GM19240 (cell line): ENCODE data around the gene EYA2.
"Not testable (repeated sequence)": the region's sequence is repeated elsewhere in the genome, so short reads cannot be mapped to it uniquely, and the experiment has no call there.

Experiments
- DNase-seq: peaks from one replicate; pipeline ENCODE4 v3.0.0; 2011; ENCODE audit warnings: low spot score; ENCODE audit not compliant: insufficient read length

The EYA2 gene

DNA sequence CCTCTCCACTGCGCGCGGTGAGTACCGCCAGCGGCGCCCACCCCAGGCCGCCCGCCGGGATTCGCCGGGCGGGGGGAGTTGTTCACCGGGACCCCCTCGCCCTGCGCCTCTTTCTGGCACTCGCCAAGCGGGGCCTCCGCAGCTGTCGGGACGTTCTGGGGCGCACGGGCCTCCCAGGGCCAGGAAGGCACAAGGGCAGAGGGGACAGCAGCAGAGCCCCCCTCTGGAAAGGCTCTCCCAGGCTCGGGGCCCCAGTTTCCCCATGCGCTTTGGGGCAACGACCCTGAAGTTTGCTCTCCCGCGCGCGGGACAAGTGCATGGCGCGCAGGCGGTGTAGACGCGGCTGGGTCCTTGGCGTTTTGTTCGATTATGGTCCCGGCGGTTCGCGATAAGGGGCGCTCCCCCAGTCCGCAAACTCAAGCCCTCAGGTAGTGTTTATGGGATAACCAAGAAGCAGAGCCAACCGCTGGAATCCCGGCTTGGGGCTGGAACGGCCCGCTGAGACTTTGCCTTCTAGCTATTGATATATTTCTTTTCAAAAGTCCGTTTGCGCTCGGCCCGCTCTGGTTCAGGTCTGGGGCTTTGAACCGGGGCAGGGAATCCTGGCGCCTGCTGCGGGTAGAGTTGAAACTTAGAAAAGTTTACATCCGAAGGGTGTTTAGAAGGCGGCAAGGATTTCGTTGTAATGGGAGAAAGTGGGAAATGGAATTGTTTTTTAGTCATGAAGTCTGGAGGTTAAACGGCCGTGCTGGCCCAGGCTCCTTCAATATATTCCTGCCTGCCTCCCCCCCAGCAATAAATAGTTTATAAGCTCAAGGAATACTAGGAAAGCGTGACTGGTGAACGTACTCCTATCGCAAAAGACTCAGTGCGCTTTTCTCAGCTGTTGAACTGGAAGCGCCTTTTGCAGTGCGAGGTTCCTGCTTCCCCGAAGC is 595 bp downstream of the EYA2 start:
- DNase-seq, result no peak

DNA sequence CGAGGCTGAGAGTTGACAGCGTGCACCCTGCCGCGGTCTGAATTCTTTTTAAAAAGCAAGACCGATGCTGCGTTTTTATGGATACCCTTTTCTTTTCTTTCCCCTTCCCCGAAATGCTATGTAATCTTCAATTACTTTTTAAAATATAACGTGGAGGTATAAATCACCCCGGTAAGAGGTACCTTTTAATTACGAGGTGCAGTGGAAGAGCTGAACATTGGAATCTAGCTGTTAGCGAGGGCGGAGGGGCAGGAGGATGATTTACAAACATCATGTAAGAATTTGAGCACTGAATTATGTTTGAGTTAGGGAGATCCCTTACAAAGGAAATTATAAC is 1.2 kb downstream of the EYA2 start:
- DNase-seq, result no peak

DNA sequence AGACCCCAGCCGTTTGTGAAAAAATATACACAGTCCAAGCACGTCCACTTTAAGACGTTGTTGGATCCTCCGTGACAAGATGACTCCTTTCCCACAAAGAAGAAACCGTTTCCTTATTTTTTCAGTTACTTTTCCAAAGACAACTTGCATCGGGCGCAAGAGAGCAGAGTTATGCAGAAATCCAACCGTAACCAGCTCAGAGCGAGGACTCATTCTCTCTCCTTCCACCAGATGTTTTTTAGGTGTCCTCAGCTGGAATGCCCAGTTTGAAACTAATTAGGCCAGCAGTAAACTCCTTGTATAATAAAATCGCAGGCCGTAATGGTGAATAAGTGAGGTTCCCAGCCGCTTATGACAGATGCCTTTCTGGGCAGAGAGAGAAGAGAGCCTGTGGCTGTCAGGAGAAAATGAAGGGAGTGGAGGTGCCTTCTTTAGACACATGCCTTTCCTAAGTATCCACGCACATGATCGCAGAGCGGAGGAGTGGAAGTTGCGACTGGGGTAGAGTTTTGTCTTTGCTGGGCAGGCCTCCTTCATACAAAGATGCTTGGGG is 2.8 kb downstream of the EYA2 start:
- no peak for DNase-seq

DNA sequence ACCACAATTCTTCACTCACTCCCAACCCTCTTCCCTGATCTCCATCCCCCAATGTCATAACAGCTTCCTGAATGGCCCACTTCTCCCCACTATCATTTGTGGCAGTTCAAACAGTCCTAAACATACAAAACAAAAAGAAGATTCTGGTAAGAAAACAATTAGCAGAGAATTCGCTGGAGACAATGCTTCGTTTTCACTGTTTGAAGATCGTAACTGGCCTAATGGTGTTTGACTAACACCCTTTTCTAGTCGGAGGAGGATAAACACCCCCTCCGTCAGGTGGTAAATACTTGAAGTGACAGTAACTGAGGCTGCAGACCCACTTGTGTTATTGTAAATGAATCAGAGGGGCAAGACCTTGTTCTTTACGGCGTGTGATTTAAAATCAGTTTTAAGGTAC is 3.8 kb downstream of the EYA2 start:
- DNase-seq, result no peak

DNA sequence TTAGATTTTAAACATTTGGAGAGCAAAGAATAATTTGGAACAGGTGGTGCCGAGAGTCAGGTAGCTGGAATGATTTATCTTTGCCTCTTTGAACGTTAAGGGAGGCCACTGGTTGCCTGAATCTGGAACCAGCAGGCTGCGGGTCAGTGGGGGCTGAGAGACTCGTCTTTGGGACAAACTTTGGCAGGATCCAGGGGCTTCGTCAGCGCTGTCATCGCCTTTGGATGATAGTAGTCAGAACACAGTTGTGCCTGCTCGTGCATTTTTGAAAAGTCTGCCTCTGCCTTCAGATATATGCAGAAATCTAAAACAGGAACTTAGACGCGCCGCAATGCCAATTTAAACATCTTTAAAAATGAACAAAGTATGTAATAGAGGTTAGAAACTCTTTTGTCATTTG is 5.0 kb downstream of the EYA2 start:
- no peak for DNase-seq

DNA sequence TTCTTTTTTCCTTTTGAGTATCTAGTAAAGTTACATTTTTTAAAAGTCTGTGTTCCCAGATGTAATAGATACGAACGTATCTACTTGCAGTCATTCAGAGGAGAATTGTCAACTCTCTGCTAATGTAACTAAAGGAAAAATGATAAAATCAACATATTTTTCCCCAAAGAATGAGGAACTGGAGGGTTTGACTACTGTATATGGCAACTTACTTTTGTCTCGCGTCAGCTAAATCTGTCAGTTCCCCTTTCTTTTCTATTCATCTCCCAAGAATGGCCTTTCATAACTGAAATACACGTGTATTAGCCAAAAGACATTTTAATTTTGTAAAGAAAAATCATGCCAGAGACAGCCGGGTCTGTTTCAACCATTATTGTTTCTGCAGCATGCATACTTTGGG is 5.4 kb downstream of the EYA2 start:
- no peak for DNase-seq

DNA sequence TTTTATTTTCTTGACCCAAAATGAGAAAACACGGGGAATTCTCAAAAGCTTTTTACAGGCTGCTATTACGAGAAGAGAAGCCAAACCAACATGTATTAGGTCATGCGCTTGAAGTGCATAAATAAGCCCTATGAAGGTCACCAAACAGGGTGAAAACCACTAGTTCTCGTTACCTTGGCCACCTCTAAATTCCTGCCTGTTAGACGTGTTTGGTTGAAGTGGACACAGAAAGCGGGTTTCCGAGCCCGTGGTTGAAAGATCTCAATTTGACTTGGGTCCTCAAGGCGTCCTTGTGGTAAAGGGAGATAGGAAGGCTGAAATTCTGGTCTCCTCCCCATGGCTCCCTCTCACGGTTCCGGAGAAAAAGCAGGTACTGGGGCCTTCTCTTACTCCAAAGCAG is 6.2 kb downstream of the EYA2 start:
- DNase-seq, result no peak

DNA sequence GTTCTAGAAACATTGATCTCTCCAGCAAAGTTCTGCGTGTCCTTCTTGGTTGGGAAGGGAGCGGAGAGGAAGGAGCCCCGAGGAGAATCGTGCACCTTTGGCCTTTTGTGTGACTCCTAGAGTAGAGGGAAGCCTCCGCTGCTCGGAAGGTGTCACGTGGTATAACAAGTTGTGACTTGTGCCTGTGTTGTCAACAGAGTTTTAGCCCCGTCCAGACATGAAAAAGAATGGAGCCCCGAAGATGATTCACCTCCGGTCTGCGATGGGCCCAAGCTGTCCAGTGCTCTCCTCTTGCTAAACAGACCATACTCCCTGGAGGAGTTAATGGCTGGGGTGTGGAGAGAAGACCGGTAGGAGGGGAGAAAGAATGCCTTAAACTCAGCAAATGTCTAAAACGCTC is 7.0 kb downstream of the EYA2 start:
- no peak for DNase-seq

DNA sequence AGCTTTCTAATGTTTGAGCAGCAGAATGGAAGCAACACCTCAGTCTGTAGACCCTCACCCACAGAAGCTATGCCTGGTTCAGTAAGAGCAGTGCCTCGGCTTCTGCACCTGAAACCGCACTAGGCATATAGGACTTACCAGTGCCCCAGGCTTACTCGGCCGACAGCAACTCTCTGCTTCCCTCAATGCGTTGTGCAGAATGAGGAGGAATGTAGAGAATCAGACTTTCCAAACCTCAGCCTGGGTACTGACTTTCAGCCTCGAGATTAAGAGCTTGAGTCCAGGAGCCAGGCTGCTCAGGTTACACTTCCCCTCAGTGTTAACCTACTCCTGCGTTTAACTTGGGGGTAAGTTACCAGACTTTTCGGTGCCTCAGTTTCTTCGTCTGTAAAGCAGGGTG is 8.6 kb downstream of the EYA2 start:
- DNase-seq, result no peak

DNA sequence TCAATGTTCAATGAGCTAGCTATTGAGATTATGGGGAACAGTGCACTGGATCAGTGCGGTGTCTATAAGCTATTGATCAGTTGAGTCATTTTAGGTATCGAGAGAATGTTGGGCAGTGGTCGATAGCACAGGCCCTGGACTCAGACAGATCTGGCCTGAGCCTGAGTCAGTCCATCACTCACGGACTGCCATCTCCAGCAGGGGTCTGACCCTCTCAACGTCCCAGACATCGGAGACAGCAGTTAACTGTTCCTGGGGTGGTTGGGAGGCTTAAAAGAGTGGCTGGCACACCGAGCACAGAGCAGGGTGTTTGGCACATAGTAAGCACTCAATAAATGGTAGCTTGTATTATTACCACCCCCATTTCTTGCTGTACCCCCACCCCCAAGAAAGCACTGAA is 9.3 kb downstream of the EYA2 start:
- DNase-seq, result no peak

DNA sequence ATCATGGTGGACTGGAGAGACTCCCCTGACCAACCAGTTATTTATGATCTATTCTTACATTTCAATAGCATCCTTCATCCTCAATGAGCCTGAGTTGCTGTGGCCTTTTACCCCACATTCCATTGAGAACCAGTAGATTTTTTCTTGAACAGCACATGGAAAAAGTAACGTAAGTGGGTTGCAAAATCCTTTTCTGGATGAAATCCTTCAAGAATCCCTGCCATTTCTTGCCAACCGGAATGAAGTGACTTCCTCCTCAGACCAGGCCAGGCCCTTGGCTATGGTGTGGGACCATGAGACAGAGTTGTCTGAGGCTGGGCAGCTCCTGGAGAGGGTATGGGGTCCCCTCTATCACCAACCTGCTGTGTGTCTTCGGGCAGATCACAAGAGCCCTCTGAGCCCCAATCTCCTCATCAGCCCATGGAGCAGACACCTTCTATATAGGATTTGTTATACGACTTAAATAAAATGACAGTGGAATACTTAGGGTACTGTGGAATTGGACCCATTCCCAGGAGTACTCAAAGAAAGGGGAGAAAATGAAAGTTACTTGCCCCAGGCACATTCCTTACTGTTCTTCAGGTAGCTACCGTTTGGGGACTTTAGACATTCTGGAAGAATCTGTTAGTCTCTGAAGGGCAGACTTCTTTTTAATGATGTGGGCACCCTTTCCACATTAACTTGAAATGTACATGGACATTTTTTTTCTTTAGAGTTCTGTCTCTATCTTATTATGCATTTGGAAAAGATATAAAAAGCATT is 10.9 kb downstream of the EYA2 start:
- no peak for DNase-seq

DNA sequence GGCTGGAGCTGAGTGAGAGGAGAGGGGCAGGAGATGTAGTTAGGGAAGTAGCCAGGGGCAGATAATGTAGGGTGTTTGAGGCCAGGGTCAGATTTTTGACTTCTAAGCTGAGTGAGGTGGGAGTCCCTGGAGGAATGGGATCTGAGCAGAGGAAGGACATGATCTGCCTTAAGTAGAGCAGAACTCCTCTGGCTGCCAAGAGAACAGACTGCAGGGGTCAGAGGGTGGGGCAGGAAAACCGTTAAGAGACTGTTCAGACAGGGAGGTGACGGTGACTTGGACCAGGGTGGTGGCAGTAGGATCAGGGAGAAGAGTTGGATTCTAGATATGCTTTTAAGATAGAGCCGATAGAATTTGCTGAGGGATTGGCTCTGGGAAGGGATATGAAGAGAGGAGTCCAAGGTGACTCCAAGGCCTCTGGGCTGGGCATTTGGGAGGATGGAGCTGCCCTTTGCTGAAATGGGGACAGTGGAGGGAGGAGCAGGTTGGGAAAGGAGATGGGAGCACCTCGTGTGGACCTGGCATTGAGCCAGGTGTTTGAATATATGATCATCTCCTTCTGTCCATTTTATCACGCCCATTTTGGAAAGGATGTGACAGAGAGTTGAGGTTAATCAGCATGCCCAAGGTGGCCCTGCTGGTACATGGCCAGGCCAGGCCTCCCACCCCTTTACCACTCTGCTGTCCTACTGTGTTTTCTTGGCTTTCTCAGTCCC is 18.8 kb downstream of the EYA2 start:
- no peak for DNase-seq

DNA sequence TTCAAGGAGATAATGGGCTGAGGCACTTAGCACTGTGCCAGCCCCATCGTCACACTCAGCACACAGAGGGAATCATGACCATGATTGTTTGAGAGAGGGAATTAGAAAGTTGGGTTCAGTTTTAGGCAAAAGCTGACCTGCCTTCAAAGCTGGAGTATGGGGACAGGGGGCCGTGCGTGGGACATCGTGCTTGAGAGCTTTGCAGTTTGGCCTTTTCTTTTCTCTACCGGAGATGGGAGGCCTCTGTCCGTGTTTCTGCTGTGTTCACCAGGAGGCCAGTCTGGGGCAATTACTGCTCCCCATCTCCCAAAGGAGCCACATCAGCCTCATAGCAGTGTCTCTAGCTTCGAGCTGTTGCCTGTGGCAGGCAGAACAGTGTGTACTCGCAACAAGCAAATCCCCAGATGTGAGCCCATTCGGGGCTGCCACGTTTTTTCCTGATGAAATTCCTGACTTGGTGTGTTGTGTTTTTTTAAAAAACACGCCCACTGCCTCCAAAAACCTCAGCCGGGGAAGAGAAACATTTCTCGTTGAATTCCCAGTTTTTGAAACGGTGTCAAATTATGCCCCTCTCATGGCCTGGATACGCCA is 20.2 kb downstream of the EYA2 start:
- no peak for DNase-seq

DNA sequence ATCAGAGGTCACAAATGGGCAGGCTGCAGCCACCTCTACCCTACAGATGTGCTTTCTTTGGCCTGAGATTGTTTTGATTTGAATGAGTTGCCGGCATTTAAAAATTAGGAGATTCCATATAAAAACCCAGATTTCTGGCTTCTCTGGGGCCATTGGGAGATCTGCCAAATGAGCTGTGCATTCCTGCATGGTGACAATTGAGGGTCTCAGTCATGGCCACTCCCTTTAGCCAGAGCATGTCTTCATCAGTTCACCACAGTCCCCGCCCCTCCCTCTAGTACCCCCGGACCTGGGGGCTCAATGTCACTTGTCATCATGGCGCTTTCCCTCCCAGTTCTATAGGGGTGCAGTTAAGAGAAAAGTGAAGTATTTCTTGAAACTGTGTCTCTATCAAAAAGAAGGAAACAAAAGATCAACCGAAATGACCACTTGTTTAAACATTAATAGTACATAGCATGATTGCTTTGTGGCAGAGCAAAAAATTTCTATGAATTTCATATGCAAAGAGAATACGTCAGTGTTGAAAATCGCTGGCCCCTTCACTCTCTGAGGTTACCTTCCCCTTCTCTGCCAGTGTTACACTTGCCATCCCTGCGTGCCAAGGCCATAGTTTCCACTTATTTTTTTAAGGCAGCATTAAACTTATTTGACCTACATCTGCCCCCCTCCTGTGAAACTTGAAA is 21.1 kb downstream of the EYA2 start:
- DNase-seq, result no peak

DNA sequence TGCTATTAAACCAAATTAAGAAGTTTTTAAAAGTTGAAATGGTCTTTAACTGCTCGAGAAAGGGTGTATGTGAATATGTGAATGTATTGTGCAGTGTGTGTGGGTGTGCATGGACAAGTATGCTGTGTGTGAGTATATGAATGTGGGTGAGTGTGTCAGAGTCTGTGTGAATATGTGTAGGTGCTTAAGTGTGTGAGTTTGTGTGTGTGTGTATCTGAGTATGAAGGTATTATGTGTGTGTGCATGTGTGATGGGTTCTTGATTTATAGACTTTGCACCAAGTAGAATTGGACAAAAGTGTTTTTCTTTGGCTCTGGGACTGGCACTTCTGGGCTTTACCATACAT is 21.6 kb downstream of the EYA2 start:
- no peak for DNase-seq

DNA sequence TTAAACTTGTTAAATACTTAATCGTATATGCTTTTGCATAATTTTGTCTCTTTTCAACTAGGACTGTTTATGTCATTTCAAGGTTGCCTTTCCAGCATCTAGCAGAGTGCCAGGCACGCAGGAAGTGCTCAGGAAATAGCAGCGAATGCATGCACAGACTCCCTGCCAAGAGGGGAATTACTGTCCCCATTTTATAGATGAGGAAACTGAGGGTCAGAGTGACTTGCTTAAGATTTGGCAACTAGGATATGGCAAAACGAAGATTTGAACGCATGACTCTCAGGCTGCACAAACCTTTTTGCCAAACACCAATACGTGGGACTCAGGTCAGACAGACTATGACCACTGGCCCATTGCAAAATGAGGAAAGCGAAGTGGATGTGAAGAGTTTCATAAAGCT is 22.5 kb downstream of the EYA2 start:
- no peak for DNase-seq

DNA sequence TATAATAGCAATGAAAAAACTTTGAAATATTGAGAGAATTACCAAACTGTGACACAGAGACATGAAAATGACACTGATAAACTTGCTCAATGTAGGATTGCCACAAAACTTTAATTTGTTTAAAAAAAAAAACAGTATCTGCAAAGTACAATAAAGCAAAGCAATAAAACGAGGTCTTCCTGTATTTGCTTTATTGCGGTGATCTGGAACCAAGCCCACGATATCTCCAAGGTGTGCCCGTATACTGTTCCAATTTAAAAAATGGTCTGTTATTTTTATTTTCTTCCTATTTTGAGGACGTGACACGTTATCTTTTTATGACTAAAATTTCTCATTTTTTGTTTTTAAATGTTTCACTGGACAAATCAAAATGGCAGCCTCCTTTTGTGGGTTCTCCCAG is 25.5 kb downstream of the EYA2 start:
- DNase-seq, result no peak

DNA sequence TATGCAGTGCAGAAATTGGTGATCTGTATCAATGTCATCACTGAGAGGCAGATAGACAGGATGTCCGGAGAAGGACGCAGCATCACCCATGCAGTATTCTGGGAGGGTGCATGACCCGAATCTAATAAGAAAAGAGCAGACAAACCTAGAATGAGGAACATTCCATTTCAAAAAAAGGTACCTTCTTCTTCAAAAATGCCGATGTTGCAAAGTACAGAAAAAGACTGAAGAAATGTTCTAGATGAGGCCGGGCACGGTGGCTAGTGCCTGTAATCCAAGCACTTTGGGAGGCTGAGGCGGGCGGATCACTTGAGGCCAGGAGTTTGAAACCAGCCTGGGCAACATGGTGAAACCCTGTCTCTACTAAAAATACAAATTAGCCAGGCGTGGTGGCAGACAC is 28.2 kb downstream of the EYA2 start:
- not testable (repeated sequence) for DNase-seq

DNA sequence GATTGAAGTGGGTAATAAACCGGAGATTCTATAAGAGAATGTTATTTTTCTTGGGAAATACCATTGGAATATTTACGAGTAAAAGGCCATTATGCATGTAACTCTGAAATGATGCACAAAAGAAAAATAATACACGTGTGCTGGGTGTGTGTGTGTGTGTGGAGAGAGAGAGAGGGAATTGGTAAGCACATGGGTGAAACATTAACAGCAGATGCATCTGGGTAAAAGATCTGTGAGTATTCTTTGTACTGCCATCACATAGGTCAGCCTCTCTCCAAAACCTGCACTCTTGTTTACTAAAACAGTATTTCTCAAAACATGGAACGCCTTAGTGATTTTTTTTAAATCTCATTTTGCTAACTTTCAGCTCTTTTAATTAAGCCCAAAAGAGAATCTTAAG is 28.9 kb downstream of the EYA2 start:
- DNase-seq, result no peak

DNA sequence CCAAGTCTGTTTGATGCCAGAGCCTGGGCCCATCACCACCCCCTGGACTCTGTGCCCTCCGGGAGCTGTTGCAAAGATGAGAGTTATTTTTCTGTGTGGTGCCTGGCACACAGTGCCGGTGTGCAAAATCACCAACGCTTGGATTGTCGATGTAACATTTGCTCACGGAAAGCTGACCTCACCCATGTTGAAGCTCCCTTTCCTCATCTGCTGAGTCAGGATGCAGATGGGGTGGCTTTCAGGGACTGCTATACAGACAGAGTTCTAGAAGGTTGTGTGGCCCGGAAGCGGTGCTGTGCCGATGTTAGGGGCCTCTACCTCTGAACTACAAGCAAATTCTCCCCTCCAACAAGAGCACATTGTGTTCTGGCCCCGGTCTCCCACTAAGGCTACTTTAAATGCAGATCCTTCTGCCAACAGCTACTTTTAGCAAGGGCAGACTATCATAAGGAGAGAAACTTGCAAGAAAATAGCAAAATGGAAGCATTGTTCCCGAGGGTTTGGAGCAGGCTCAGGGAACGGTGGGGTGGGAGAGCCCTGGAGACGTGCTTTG is 34.0 kb downstream of the EYA2 start:
- no peak for DNase-seq

DNA sequence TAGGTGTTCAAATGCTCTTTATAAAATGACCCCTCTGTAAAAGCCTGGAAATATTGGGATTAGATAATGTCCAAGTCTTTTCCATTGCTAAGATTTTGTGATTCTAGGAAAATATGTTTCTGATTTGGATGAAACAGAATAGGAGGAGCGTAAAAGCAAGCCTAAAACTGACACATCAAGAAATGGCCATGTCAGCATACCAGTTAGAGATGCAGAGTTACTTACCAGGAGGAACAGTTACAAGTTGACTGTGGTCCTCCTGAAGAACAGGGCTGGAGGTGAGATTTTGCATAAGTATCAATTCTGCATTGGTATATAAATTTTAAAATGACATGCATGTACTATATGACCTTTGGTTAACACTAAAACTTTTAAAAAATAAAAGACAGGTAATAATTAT is 35.3 kb downstream of the EYA2 start:
- DNase-seq, result no peak
